Omental fat pad (tissue), 4 donors: ENCODE measurements around the gene L3HYPDH. TPM values are rescaled to one million over a fixed set of nuclear protein-coding genes. Genes with fewer than 3 reads are reported as not detected.

Experiments
- ATAC-seq: fragments of 150-250 bp; one replicate; pipeline ENCODE4 v1.9.1; 2016; ENCODE audit warnings: mild to moderate bottlenecking, moderate library complexity; ENCODE audit not compliant: low FRiP score
- DNase-seq: peaks from one replicate; pipeline ENCODE4 v3.0.0-alpha.2; 2019; ENCODE audit warnings: low spot score
- total RNA-seq, 4 donors: library from RNA; depleted of rRNA; stranded (reverse); fragments of >200 nt; gene quantifications; one replicate each; pipeline ENCODE4 v1.1.0, GENCODE V29; 2016
- TF ChIP-seq, protein P1 (sequence below), 3 donors: fragments of 450-650 bp; IDR thresholded peaks; one replicate each; pipeline ENCODE4 v1.5.1; 2016 to 2017; ENCODE audit warnings: antibody characterized with exemption in 3 of 3, mild to moderate bottlenecking in 3 of 3, moderate library complexity in 2 of 3

Gene L3HYPDH
- total RNA-seq, 4 donors from 2014 or later: 54.1 to 79.7 (median 75.6) TPM

DNA sequence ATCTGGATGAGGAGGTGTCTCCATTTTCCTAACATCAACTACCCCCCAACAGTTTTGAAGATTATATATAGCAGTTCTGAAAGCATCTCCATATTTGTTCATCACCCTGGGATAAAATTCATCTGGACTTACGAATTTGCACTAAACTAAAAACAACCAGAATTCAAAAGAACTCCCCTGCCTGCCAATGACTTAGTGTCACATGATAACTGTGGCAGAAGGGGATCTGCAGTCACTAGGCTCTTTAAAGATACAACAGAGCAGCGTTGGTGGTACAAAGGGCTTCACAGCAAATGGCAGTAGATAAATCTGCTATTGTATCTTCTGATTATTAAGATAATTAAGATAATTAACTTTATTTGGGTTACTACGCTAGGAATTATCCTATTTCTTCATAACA is 49.1 kb downstream of the L3HYPDH start:
- no peak for ATAC-seq
- TF ChIP-seq, protein P1, sequence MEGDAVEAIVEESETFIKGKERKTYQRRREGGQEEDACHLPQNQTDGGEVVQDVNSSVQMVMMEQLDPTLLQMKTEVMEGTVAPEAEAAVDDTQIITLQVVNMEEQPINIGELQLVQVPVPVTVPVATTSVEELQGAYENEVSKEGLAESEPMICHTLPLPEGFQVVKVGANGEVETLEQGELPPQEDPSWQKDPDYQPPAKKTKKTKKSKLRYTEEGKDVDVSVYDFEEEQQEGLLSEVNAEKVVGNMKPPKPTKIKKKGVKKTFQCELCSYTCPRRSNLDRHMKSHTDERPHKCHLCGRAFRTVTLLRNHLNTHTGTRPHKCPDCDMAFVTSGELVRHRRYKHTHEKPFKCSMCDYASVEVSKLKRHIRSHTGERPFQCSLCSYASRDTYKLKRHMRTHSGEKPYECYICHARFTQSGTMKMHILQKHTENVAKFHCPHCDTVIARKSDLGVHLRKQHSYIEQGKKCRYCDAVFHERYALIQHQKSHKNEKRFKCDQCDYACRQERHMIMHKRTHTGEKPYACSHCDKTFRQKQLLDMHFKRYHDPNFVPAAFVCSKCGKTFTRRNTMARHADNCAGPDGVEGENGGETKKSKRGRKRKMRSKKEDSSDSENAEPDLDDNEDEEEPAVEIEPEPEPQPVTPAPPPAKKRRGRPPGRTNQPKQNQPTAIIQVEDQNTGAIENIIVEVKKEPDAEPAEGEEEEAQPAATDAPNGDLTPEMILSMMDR (IDR thresholded peaks at IDR 0.05): no peak
- DNase-seq: no peak

DNA sequence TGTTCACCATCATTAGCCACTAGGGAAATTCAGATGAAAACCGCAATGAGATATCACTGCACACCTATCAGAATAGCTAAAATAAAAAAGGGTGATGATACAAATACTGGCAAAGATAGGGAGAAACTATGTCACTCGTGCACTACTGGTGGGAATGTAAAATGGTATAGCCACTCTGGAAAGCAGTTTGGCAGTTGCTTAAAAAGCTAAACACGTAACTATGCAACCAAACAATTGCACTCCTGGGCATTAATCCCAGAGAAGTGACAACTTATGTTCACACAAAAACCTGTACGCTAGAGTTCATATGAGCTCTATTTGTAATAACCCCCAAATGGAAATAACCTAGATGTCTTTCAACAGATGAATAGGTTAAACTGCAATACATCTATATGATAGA is 54.4 kb downstream of the L3HYPDH start:
- ATAC-seq (no peak), DNase-seq (no peak)
- TF ChIP-seq, protein P1 (IDR thresholded peaks at IDR 0.05): no peak

DNA sequence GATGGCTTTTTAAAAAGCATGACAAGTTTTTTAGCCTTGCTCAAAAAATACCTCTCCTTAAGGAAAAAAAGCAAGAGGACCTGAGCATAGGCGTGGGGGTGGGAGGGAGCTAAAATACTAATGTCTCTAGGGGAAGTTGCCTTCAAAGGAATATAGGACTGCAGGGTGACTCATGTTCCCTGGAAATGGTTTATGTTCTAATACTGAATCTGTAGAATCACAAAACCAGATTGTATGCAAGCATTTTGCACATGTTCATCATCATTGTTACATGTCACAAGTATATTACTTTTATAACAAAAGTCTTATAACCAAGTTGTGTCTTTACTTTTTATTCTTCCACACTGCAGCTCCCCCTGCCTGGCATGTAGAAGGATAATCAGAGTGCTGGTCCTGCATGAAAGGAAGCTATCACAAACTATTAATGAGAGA is 55.6 kb downstream of the L3HYPDH start:
- ATAC-seq (peak; percentile 54), DNase-seq (no peak)
- TF ChIP-seq, protein P1 (IDR thresholded peaks at IDR 0.05): no peak

DNA sequence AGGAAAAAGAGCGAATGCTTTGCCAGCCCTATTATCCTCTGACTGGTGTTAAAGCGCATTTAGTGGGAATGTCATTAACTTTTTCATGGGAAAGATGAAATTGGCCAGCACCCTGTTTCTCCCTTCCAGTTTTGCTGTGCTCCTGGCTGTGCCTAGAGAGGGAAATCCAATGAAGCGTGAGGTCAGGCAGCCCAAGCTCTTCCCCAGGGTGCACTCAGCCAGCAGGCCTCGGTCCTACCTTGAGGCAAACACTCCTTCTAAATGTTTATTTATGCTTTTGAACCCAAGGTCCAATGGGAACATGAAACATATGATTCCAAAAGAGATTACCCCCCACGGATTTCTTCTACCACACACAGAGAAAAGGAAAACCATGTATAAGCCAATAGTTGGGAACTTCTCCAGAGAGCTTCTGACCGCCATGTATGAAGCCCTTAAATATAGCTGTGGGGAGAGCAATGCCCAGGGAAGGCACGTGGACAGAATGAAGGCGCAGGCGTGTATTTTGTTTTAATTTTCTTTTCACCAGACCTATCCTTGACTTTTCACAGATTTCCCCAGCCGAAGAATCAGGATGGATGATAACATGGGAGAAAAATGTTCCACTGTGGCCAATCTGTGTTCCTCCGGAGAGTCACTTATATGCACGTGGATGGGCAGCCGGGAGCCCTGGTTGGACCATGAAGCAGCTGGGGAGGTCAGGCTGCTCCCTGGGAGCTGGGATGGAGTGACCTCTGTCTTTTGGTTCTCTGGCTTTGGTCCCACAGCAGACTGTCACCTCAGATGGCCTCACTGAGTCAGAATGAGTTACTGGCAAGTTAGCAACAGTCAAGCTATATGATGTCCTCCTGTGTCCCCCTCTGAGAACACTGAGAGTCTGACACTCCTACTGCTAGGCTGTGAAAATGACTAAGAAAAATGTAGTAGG is 56.3 kb downstream of the L3HYPDH start:
- DNase-seq (no peak), ATAC-seq (peak; percentile 58)
- TF ChIP-seq, protein P1 (IDR thresholded peaks at IDR 0.05): no peak

DNA sequence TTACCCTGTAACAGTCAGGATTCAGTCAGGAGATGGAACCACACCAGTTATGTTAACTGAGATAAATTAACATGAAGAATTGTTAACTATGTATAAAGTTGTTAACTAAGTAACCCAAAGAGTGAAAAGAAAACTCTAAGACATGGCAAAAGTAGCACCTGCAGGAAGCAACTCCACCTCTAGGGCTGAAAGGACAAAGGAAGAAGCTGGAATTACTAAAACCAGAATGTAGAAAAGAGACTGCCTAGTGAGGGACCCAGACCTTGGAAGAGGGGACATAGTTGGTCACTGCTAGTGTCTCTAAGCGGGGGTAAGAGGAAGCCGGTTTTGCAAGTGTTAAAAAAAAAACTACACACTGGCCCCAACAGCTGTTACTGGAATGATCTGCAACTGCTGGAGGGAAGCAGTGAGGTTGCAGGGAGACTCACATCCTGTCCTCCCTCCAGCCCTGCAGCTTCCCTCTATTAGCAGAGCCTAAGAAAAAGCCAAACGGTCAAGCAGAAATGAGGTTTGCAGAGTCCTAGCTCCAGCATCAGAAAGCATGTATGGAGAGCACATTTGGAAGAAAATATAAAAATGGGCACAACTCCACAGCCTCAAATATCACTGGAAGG is 58.8 kb downstream of the L3HYPDH start:
- DNase-seq: no peak
- TF ChIP-seq, protein P1 (IDR thresholded peaks at IDR 0.05): no peak
- ATAC-seq: no peak

DNA sequence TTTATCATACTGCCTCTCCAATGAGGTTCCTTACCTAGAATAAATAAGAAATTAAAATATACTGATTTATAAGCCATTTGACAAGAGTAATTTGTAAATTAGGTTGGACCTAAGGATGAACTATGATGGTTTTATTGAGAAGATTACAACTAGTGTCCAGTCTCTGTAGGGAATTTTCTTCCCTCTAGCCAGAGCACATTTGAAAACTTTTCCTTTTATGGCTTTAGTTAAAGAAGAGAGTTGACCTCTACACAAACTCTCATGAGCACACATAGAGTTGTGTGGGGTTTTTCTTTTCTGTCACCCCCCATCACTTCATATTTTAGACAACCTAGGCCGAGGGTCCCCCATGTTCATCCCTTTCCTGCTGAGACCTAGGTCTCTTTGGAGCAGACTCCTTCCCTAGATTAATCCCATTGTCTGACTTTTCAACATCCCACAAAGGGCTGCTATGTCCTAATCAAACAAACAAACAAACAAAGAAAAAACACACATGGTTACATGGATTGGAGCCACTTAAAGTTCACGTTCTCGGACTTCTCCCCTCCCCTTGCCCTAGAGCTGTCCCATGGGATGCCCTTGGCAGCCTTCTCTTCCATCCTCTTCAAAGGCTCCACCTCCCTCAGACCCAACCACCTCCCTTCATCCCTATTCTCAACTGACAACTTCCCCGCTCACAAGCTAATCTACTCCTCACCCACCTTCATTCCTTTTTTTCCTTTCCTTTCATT is 59.7 kb downstream of the L3HYPDH start:
- DNase-seq: no peak
- no peak for ATAC-seq
- TF ChIP-seq, protein P1 (IDR thresholded peaks at IDR 0.05): no peak

Other genes with a start within 250 kb of the L3HYPDH start
- 1 to 10 TPM; 4.1 to 6.8 (median 5.1) TPM for gene GPR135, start 19.0 kb downstream of the L3HYPDH start, total RNA-seq
- 10 to 100 TPM; 35.7 to 76.6 (median 58.8) TPM for gene JKAMP, start 109 bp upstream of the L3HYPDH start, total RNA-seq
- gene CCDC175, start 92.4 kb upstream of the L3HYPDH start, total RNA-seq: not detected